IMR-90 (cell line): ENCODE results near the gene RTN1. TPM values are rescaled to one million over a fixed set of nuclear protein-coding genes. Genes with fewer than 3 reads are reported as not detected.

Experiments used
- ATAC-seq: fragments of 200-7000 bp; cut with Tn5 transposase; 2 replicates; pipeline ENCODE4 v1.9.1; 2020; ENCODE audit warnings: low read depth, mild to moderate bottlenecking, moderate library complexity
- BruUV-seq: library from RNA; stranded (reverse); fragments of 400-500 nt; replicated peaks from 2 replicates; lab custom pipeline; 2021; lab: Mats Ljungman, UMichigan
- CTCF ChIA-PET: fragments of 300-600 bp; formaldehyde crosslinking; extraction: SDS; loops from one replicate; lab custom pipeline; 2021; ENCODE audit warnings: antibody characterized with exemption; lab: Yijun Ruan, JAX
- POLR2A ChIA-PET: fragments of 300-600 bp; sonication (Branson Sonifier 250); formaldehyde crosslinking; loops from one replicate; lab custom pipeline; 2022; ENCODE audit warnings: antibody characterized with exemption; ENCODE audit not compliant: unreplicated experiment; lab: Charles Lee
- DNase-seq: peaks from one replicate; pipeline ENCODE4 v3.0.0; 2013
- H2AFZ ChIP-seq: replicated peaks from 2 replicates; pipeline ENCODE3; 2013; ENCODE audit warnings: low read length, mild to moderate bottlenecking; ENCODE audit not compliant: poor library complexity
- H2AK5ac ChIP-seq: 2 replicates; pipeline ENCODE4 v1.6.1; 2013; ENCODE audit warnings: low read depth, low read length, inconsistent platforms
- H2AK9ac ChIP-seq: replicated peaks from 2 replicates; pipeline ENCODE3; 2013; ENCODE audit warnings: mild to moderate bottlenecking, low read depth, low read length, moderate library complexity; ENCODE audit not compliant: poor library complexity
- H2BK120ac ChIP-seq: 2 replicates; pipeline ENCODE4 v1.6.1; 2013; ENCODE audit warnings: low read depth, low read length, inconsistent platforms
- H2BK15ac ChIP-seq: 3 replicates; pipeline ENCODE4 v1.6.1; 2013; ENCODE audit warnings: low read depth, low read length, inconsistent platforms
- H2BK20ac ChIP-seq: 2 replicates; pipeline ENCODE4 v1.6.1; 2013; ENCODE audit warnings: low read depth, mild to moderate bottlenecking, inconsistent platforms, low read length, moderate library complexity
- H2BK5ac ChIP-seq: 2 replicates; pipeline ENCODE4 v1.6.1; 2013; ENCODE audit warnings: mild to moderate bottlenecking, low read depth, low read length, inconsistent platforms; ENCODE audit not compliant: poor library complexity, severe bottlenecking
- H3K14ac ChIP-seq: replicated peaks from 2 replicates; pipeline ENCODE4 v1.6.1; 2013; ENCODE audit warnings: low read depth, low read length, inconsistent platforms
- H3K18ac ChIP-seq: 2 replicates; pipeline ENCODE4 v1.6.1; 2013; ENCODE audit warnings: low read depth, low read length, control low read depth
- H3K23ac ChIP-seq: 2 replicates; pipeline ENCODE4 v1.6.1; 2013; ENCODE audit warnings: low read depth, low read length, inconsistent platforms
- H3K27ac ChIP-seq: 2 replicates; pipeline ENCODE4 v1.5.1; 2013; ENCODE audit warnings: mild to moderate bottlenecking, control low read depth, low read length; ENCODE audit not compliant: insufficient read depth
- H3K27me3 ChIP-seq: 2 replicates; pipeline ENCODE4 v1.6.1; 2013; ENCODE audit warnings: low read length; ENCODE audit not compliant: control insufficient read depth, insufficient read depth
- H3K36me3 ChIP-seq: 2 replicates; pipeline ENCODE4 v1.6.1; 2013; ENCODE audit warnings: low read length, mixed read lengths; ENCODE audit not compliant: control insufficient read depth, insufficient read depth
- H3K4ac ChIP-seq: 2 replicates; pipeline ENCODE4 v1.6.1; 2013; ENCODE audit warnings: low read depth, low read length, inconsistent platforms
- H3K4me1 ChIP-seq: 2 replicates; pipeline ENCODE4 v1.6.1; 2013; ENCODE audit warnings: low read length, mixed read lengths; ENCODE audit not compliant: control insufficient read depth, insufficient read depth
- H3K4me2 ChIP-seq: 2 replicates; pipeline ENCODE4 v1.6.1; 2013; ENCODE audit warnings: low read depth, mild to moderate bottlenecking, control low read depth, low read length, moderate library complexity
- H3K4me3 ChIP-seq: 2 replicates; pipeline ENCODE4 v1.5.1; 2013; ENCODE audit warnings: low read depth, mild to moderate bottlenecking, control low read depth, low read length, moderate library complexity; ENCODE audit not compliant: insufficient read depth
- H3K56ac ChIP-seq: 2 replicates; pipeline ENCODE4 v1.6.1; 2013; ENCODE audit warnings: low read length, inconsistent platforms; ENCODE audit not compliant: insufficient read depth; ENCODE audit errors: extremely low read depth
- H3K79me1 ChIP-seq, 2 experiments: 2 replicates each; pipeline ENCODE4 v1.6.1; 2013; ENCODE audit warnings: low read length in 2 of 2, inconsistent platforms in 1 of 2, low read depth in 1 of 2
- H3K9ac ChIP-seq: 2 replicates; pipeline ENCODE4 v1.6.1; 2013; ENCODE audit warnings: low read depth, low read length, control low read depth
- H3K9me1 ChIP-seq: 2 replicates; pipeline ENCODE4 v1.6.1; 2013; ENCODE audit warnings: low read length, inconsistent platforms; ENCODE audit not compliant: insufficient read depth
- H3K9me3 ChIP-seq: 2 replicates; pipeline ENCODE4 v1.6.1; 2013; ENCODE audit warnings: low read length; ENCODE audit not compliant: control insufficient read depth, insufficient read depth
- H4K20me1 ChIP-seq: 2 replicates; pipeline ENCODE4 v1.6.1; 2013; ENCODE audit warnings: low read length, inconsistent platforms; ENCODE audit not compliant: insufficient read depth
- H4K5ac ChIP-seq: 2 replicates; pipeline ENCODE4 v1.6.1; 2013; ENCODE audit warnings: mild to moderate bottlenecking, low read depth, low read length, control low read depth
- H4K8ac ChIP-seq, 2 experiments: 2 replicates each; pipeline ENCODE4 v1.6.1; 2013; ENCODE audit warnings: low read depth in 2 of 2, low read length in 2 of 2, control low read depth in 1 of 2, inconsistent platforms in 1 of 2
- H4K91ac ChIP-seq: 2 replicates; pipeline ENCODE4 v1.6.1; 2013; ENCODE audit warnings: low read depth, low read length, inconsistent platforms; ENCODE audit not compliant: insufficient read depth
- CEBPB ChIP-seq: IDR thresholded peaks from 2 replicates; pipeline ENCODE4 v1.6.1; 2012; ENCODE audit warnings: low read depth, low read length, improper control_type of control experiment
- ELK1 ChIP-seq: fragments of 150-350 bp; IDR thresholded peaks from 2 replicates; pipeline ENCODE4 v1.6.1; 2016; ENCODE audit warnings: low read depth, mild to moderate bottlenecking, low read length, moderate library complexity, borderline replicate concordance
- RFX5 ChIP-seq: IDR thresholded peaks from 2 replicates; pipeline ENCODE4 v1.8.0; 2012; ENCODE audit warnings: low read depth, mild to moderate bottlenecking, low read length, moderate library complexity
- dilution Hi-C: fragments of 300-500 bp; cut with HindIII; formaldehyde crosslinking; loops from one replicate; pipeline ENCODE4 v1.14.3; 2018; ENCODE audit warnings: low sequenced_read_pairs; ENCODE audit not compliant: unreplicated experiment
- in situ Hi-C: fragments of 300-500 bp; cut with MboI; formaldehyde crosslinking; loops from 3 replicates; pipeline ENCODE4 v1.14.3; 2019; ENCODE audit warnings: low sequenced_read_pairs, inconsistent platforms, mixed read lengths
- intact Hi-C: fragments of 100-400 bp; cut with micrococcal nuclease; formaldehyde crosslinking; loops from 2 replicates; pipeline ENCODE4 v1.10.0; 2022
- polyA plus RNA-seq, 3 experiments: library from polyadenylated mRNA; depleted of rRNA; stranded (reverse); fragments of >200 nt; gene quantifications; 2 replicates each; pipeline ENCODE4 v1.2.3, GENCODE V29; 2012; ENCODE audit warnings: low replicate concordance in 1 of 3
- total RNA-seq: library from RNA; depleted of rRNA; stranded (reverse); fragments of >200 nt; gene quantifications from 2 replicates; pipeline ENCODE4 v1.2.3, GENCODE V29; 2012
- TF ChIP-seq, protein P1 (sequence below): fragments of 150-350 bp; IDR thresholded peaks from 2 replicates; pipeline ENCODE4 v1.6.1; 2017; ENCODE audit warnings: mild to moderate bottlenecking, antibody characterized with exemption, low read length, low read depth

RTN1 gene
- total and polyA plus RNA-seq, 2 of the 4 experiments (the other 2 are of a cell fraction) = 0.18 to 0.46 TPM

- Histone ChIP-seq H3K23ac (no peak overlapping the region), H4K91ac (no peak overlapping the region), H3K4me1 (no peaks in the 10 kb centered on the region), H3K9ac (no peak overlapping the region), H3K4me2 (no peak overlapping the region), H4K20me1 (no peaks in the 10 kb centered on the region), H3K4me3 (no peak overlapping the region), H3K79me1 (no peaks in the 10 kb centered on the region), H2BK5ac (no peak overlapping the region), H3K14ac (no peak overlapping the region), H4K8ac (no peak overlapping the region), H2BK20ac (no peak overlapping the region), H3K9me3 (no peaks in the 10 kb centered on the region), H3K18ac (no peak overlapping the region), H2AK5ac (no peak overlapping the region), H2AK9ac (no peak overlapping the region), H2BK15ac (no peak overlapping the region), H3K36me3 (no peaks in the 10 kb centered on the region), H3K27ac (no peak overlapping the region), H4K5ac (no peak overlapping the region), H2BK120ac (no peak overlapping the region), H3K4ac (no peak overlapping the region), H3K27me3 (no peaks in the 10 kb centered on the region), H3K56ac (no peak overlapping the region), H3K9me1 (no peaks in the 10 kb centered on the region), H2AFZ (no peak overlapping the region)
- ChIA-PET CTCF (no interaction called here), POLR2A (no interaction called here)
- BruUV-seq = no TSS peak
- DNase-seq (no peak), ATAC-seq (no peak)
- in situ Hi-C loops (no loop called here), dilution Hi-C loops (no loop called here), intact Hi-C loops (no loop called here)
- no peak for TF ChIP-seq CEBPB
- no peak for TF ChIP-seq RFX5
- TF ChIP-seq ELK1 = no peak
- TF ChIP-seq, protein P1, sequence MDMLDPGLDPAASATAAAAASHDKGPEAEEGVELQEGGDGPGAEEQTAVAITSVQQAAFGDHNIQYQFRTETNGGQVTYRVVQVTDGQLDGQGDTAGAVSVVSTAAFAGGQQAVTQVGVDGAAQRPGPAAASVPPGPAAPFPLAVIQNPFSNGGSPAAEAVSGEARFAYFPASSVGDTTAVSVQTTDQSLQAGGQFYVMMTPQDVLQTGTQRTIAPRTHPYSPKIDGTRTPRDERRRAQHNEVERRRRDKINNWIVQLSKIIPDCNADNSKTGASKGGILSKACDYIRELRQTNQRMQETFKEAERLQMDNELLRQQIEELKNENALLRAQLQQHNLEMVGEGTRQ = no peak
These were observed 190.7 kb downstream of the RTN1 start for GRCh38 chr14:59679872-59680271.
